PC-3 (cell line): Measurements from ENCODE around the gene AQP2.

Source experiments
- CTCF ChIP-seq: fragments of 300-600 bp; sonication (generic); conservative IDR thresholded peaks from 2 replicates; pipeline ENCODE4 v1.5.1; 2017; ENCODE audit warnings: antibody characterized with exemption, low read depth, mild to moderate bottlenecking, low read length
- EZH2phosphoT487 ChIP-seq: fragments of 300-600 bp; sonication (generic); IDR thresholded peaks from 2 replicates; pipeline ENCODE4 v1.6.1; 2018; ENCODE audit warnings: mild to moderate bottlenecking, antibody characterized with exemption, low read length, borderline replicate concordance

DNA sequence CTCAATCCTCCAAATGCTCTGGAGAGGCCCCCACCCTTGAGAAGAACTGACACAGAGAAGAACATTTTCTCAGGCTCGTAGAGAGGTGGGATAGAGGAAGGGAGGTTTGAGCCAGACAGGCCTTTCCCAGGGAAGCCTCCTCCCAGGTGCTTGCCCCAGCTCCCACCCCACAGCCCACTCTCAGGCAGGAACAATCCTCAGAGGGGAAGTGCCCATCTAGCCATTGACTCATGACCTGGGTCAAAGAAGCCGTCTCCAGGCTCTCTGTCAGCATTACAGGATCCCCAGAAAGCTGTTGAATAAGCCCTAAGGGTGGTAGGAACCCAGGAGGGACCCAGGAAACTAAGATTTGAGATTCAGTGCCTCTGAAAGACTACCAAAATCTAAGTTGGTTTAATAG is 26.0 kb downstream of the AQP2 start:
- TF ChIP-seq CTCF (no peak), EZH2phosphoT487 (no peak)
